Tibial nerve (tissue), 4 donors: Measurements from ENCODE around the gene CSKMT.

Experiments used
- CTCF ChIP-seq, 5 experiments: fragments of 200-600 bp in 3 of 5; fragments of 450-650 bp in 2 of 5; sonication (generic) in 3 of 5; IDR thresholded peaks; one replicate each; pipeline ENCODE4 v1.5.1; 2016 to 2019; ENCODE audit warnings: antibody characterized with exemption in 5 of 5, mild to moderate bottlenecking in 3 of 5, moderate library complexity in 2 of 5
- EP300 ChIP-seq, 2 donors: sonication (generic); formaldehyde crosslinking; IDR thresholded peaks; one replicate each; pipeline ENCODE4 v1.6.1; 2017; ENCODE audit warnings: antibody characterized with exemption in 2 of 2, mild to moderate bottlenecking in 1 of 2
- POLR2A ChIP-seq, 2 donors: fragments of 450-650 bp; IDR thresholded peaks; one replicate each; pipeline ENCODE4 v1.6.1; 2017; ENCODE audit warnings: antibody characterized with exemption in 2 of 2, mild to moderate bottlenecking in 2 of 2, moderate library complexity in 2 of 2

- TF ChIP-seq CTCF (IDR thresholded peaks at IDR 0.05), result no peak
- TF ChIP-seq POLR2A (IDR thresholded peaks at IDR 0.05), result no peak
- no peak for TF ChIP-seq EP300 (IDR thresholded peaks at IDR 0.05)
Observed at GRCh38 chr11:62649486-62649885, 15.6 kb upstream of the CSKMT start.
